C1 segment of cervical spinal cord (tissue), 14 donors: ENCODE results near the gene PTCHD1.
A peak's percentile ranks its signal among the peaks of the same experiment; 100 is the strongest.

ENCODE experiments used
- DNase-seq, 14 donors: peaks; one replicate each; lab custom pipeline; 2025; lab: John Stamatoyannopoulos, UW

PTCHD1 gene

GRCh38 chrX:23334848-23335599 lies at the start of gene PTCHD1:
TSS of gene PTCHD1 (plus strand) at chrX:23334849. CDS start at chrX:23334876, 27 bp downstream.
- DNase-seq = peak in 1 of 14 donors; percentile 44

GRCh38 chrX:23286731-23287130 lies 47.9 kb upstream of the PTCHD1 start:
- peak in 1 of 14 donors; percentile 49 for DNase-seq

DNA sequence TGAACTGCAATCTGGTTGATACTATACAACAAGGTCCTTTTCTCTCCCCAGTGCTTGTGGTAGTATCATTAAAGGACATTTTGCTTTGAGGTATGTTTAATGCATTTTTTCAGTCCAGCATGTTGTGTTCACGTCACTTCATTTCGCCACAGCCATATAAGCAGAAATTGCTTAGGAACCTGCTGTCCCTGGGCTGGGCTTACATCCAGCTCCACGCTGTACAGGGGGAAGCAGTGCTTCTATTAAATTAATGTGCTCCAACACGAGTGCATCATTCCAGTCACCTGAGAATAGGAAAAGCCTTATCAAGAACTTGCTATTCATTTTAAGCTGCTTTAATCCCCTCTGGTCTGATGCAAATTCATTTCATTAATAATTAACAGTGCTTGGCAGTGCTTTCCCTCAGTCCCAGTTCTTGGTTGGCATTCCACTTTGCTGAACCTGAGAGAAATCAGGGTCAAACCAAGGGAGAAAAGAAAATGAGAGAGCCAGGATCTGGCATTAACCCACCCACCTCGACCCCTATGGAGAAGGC lies 47.4 kb upstream of the PTCHD1 start:
- DNase-seq = peak in 1 of 14 donors; percentile 63

DNA sequence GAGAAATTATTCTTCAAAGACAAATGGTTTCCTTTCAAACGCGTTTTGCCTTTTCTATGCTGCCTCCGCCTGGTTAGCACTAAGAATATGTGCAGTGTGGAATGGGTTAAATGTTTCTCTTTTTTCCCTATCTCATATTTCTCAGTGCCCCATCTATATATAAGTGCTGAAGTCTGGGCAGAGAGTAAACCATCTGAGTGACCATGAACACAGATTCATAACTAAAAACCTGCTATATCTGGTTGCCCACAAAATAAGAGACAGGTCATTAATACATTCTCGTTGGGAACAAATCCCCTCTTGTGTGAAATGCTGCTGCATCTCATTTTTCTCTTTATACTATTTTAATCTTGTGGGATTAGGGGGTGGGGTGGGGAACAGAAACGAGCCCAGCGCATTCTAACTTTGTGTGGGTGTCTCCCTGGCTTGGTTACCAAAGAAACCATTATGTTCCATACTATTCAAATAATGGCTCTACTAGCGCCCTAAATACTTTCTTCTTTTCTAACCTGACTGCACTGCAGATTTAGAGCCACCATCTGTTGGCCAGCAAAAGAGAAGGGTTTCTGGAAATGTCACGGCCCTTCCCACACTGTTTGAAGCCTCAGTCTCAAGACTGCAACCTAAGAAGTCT lies 42.2 kb upstream of the PTCHD1 start:
- DNase-seq = no peak

DNA sequence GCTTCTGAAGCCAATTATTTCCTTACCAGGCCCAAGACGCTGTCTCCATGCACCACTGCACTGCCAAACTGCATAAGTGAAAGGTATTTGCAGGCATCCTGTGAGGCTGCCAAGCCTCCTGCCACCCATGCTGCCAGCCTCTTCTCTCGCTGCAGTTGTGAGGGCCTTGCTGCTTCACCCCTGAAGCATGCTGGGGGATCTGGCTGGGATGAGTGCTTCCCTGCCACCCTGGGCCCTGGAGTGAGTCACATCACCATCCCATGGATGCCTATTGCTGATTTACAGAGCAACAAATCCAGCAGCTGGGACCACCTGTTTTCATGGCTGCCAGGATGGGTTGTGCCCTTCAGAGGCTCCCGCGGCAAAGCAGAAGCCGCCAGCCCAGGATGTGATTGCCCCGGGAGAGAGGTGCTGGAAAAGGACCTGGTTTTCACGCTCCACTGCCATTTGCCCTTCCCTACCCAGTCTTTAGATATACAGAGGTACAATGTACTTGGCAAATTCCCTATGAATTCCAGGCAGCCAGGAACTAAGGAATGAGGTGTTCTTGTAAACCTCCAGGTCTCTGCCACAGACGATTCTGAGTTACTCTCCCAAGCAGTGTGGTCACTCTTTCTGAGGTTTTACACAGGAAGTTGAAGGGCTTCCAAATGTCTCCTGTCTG lies 41.5 kb upstream of the PTCHD1 start:
- DNase-seq = peak in 4 of 14 donors; percentile 1 to 66 (median 24)

DNA sequence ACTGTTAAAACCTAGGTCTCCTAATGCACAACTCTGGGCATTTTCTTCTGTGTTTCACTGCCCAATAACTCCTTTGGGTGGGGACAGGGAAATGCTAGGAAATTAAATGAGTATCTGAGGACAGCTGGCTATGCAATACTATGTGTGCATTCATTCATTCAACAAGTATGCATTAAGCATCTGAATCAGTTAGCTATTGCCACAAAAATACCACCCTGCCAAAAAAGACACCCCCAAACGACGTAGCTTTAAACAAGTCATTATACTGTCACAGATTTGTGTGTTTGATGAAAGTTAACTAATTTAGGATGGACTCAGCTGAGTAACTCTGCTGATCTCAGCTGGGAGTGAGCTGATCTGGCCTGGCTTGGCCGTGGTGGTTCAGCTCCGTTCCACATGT lies 29.8 kb upstream of the PTCHD1 start:
- DNase-seq = no peak

GRCh38 chrX:23311731-23312130 lies 22.9 kb upstream of the PTCHD1 start:
- DNase-seq = no peak

- DNase-seq = no peak
Measured at GRCh38 chrX:23312136-23312535, 22.5 kb upstream of the PTCHD1 start.

DNA sequence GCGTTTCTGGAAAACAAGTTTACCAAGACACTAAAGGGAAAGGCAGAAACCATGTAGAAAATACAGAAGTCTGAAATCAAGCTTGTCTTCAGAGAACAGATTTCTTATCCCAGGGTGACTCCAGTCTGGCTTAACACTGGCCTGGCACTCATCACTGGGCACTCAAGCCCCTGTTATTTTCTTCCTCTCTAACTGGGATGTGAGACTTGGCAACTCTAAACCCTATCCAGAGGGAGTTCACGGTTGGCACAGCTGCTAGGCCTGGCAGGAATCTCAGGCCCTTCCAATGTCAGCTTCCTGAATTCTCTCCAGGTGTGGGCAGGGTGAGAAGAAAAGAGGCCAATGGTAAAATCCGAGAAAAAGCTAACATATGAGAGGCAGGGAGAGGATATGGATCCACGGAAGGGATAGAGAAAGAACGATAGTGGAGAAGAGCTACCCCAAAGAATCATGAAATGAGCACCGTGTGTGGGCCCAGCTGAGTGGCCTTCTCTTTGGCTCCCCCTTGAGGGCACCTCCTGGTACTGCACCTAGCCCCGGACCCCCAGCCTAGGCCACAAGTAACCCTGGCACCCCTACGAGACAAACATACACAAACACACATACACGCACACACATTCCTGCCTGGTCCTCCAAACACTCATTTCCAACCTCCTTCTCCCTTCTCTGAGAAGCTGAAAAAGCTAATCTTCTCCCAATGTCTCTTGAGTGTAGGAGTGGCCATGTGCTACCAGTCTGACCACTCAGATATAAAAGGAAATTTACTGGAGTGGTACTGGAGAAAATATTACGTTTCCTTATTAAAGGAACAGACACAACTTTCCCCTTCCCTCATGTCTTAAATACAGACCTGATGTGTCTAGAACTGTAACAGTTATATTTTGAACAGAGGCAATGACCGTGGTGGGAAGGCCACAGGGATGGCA lies 16.6 kb upstream of the PTCHD1 start:
- no peak for DNase-seq

DNA sequence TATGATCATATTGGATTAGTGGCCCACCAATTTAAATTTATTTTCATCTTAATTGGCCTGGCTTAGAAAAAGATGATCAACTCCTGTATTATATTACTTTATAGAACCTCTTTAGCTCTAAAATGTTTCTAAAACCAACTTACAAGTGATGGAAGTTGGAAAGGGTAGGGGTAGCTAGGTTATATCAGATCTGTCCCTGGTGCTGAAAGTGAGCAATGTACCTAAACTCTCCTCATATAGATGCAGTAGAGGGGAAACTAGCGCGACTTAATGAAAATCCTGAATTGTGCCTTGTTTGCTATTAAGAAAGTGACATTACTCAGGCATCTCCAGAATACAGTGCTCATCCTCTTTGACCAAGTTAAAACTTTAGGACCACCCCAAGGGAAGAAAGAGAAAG lies 7.5 kb upstream of the PTCHD1 start:
- no peak for DNase-seq

- DNase-seq = no peak
Measured at GRCh38 chrX:23331701-23332100, 2.9 kb upstream of the PTCHD1 start.

- peak in 6 of 14 donors; percentile 0 to 50 (median 14) for DNase-seq
Measured at GRCh38 chrX:23332101-23332887, 2.4 kb upstream of the PTCHD1 start.

GRCh38 chrX:23332888-23333821 lies 1.5 kb upstream of the PTCHD1 start:
- peak in 3 of 14 donors; percentile 14 to 41 (median 14) for DNase-seq

- peak in 4 of 14 donors; percentile 6 to 43 (median 34) for DNase-seq
Measured at GRCh38 chrX:23333842-23334520, 668 bp upstream of the PTCHD1 start.

- no peak for DNase-seq
Measured at GRCh38 chrX:23334521-23334847, 165 bp upstream of the PTCHD1 start.

- no peak for DNase-seq
Measured at GRCh38 chrX:23338334-23338733, 3.7 kb downstream of the PTCHD1 start.

DNA sequence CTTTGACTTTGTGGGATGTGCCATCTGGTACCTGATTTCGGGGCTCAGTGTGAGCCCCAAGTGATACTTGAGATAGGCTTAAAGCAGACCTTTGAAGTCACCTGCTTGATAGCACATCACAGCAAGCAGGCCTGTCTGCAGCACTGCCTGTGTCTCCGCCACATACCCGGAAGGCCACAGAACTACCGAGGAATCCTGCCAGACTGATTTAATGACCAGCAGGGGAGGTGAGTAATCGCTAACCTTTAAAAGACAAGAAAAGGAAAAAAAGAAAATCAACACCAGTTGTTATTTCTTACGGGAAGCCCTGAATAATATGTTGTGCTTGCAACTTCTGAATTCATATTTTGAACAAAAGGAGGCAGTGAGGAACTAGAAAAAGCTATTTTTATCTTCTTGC lies 6.8 kb downstream of the PTCHD1 start:
- peak in 2 of 14 donors; percentile 7 to 23 for DNase-seq

- DNase-seq = no peak
Measured at GRCh38 chrX:23344238-23344903, 9.7 kb downstream of the PTCHD1 start.
